Measurements from ENCODE around the gene CYP11A1. TPM values are rescaled to one million over a fixed set of nuclear protein-coding genes. Genes with fewer than 3 reads are reported as not detected.

The CYP11A1 gene
- total RNA-seq, 4 donors from 2014 or later, result 1.3 to 17.0 (median 9.5) TPM

GRCh38 chr15:74307827-74308811, 59.3 kb downstream of the CYP11A1 start:
- no peak overlapping the region for H3K27ac ChIP-seq
- TF ChIP-seq POLR2A (IDR thresholded peaks at IDR 0.05) (no peak), CTCF (IDR thresholded peaks at IDR 0.05) (peak in 5 of 6 experiments; percentile 43 to 68 (median 64))
- no peak for DNase-seq
- peaks cover 0 to 79% (median 0%) of the 10 kb centered on the region in 4 donors for H3K27me3 ChIP-seq
- WGBS, 2 donors, result 3 to 7% methylated on average over 6 to 8 of the region's 19 CpGs
- no peaks in the 10 kb centered on the region for H3K4me1 ChIP-seq
- H3K4me3 ChIP-seq, result no peak overlapping the region
- no peaks in the 10 kb centered on the region for H3K9me3 ChIP-seq
- intact Hi-C loops (cut with DNase I), result no loop called here
- H3K36me3 ChIP-seq, result no peaks in the 10 kb centered on the region

- Histone ChIP-seq H3K4me3 (no peak overlapping the region), H3K27me3 (peaks cover 0 to 82% (median 0%) of the 10 kb centered on the region in 4 donors), H3K36me3 (no peaks in the 10 kb centered on the region), H3K9me3 (no peaks in the 10 kb centered on the region), H3K4me1 (no peaks in the 10 kb centered on the region), H3K27ac (no peak overlapping the region)
- 42 to 47% methylated on average over 10 of the region's 10 CpGs for WGBS, 2 donors
- no peak for DNase-seq
- intact Hi-C loops (cut with DNase I), result no loop called here
- TF ChIP-seq POLR2A (IDR thresholded peaks at IDR 0.05) (no peak), CTCF (IDR thresholded peaks at IDR 0.05) (no peak)
Observed at GRCh38 chr15:74306781-74307217, 60.6 kb downstream of the CYP11A1 start.

- 64 to 80% methylated on average over 4 to 7 of the region's 7 CpGs for WGBS, 2 donors
- intact Hi-C loops (cut with DNase I), result no loop called here
Observed at GRCh38 chr15:74305687-74306086, 61.8 kb downstream of the CYP11A1 start.

DNA sequence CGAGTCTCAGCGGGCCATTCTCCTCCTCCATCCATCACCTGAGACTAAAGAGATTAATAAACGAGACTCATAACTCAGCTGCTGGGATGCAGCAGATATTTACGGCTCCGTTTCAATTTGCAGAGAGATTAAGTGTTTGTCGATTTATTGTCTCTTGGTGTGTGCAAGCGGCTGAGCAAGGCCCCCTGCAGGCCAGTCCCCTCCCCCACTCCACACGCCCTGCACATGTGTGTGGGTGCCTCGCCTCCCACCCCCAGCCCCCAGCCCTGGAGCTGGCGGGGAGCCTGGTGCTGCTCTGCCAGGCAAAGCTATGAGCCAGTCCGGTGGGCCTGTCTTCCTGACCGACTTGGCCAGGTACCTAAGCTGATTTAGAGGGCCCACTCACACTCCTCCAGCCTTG, 63.0 kb downstream of the CYP11A1 start:
- no peak for DNase-seq
- intact Hi-C loops (cut with DNase I), result loop anchor here (5.0 kb wide), 1 partner anchor 177 kb away; no protein-coding TSS in a partner anchor
- Histone ChIP-seq H3K4me3 (no peak overlapping the region), H3K36me3 (no peaks in the 10 kb centered on the region), H3K4me1 (no peaks in the 10 kb centered on the region), H3K27me3 (peaks cover 0 to 100% (median 0%) of the 10 kb centered on the region in 4 donors), H3K9me3 (no peaks in the 10 kb centered on the region), H3K27ac (no peak overlapping the region)
- TF ChIP-seq POLR2A (IDR thresholded peaks at IDR 0.05), result no peak
- no peak for TF ChIP-seq CTCF (IDR thresholded peaks at IDR 0.05)
- WGBS, 2 donors, result 27 to 37% methylated on average over 8 to 10 of the region's 12 CpGs

More at GRCh38 chr15:74305687-74306086, 61.8 kb downstream of the CYP11A1 start:
- TF ChIP-seq POLR2A (IDR thresholded peaks at IDR 0.05) (no peak), CTCF (IDR thresholded peaks at IDR 0.05) (no peak)
- H3K4me3 ChIP-seq, result no peak overlapping the region
- H3K36me3 ChIP-seq, result no peaks in the 10 kb centered on the region
- no peak overlapping the region for H3K27ac ChIP-seq
- H3K4me1 ChIP-seq, result no peaks in the 10 kb centered on the region
- no peaks in the 10 kb centered on the region for H3K9me3 ChIP-seq
- no peak for DNase-seq
- peaks cover 0 to 93% (median 0%) of the 10 kb centered on the region in 4 donors for H3K27me3 ChIP-seq

DNA sequence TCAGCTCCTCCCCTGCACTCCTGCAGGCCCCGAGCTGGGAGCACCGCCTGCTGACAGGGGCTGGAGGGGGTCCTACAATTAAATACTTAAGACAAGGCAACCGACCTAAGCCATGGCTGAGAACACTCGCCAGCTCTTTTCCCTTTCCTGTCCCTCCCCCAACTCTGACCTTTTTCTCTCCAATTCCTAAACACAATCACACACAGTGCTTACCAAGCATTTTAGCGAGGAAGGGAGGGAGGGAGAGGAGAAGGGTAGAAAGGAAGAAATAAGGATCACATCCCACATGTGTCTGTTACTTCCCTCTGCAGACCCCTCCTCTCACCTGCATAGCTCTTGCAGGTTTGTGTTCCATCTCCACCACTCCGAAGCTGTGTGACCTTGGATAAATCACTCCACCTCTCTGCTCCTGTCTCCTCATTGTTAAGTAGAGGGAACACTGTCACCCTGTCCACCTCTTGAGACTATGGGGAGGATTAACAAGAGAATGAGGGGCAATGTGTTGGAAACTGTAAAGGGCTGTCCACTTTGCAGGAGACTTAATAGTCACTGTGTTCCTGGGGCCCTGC, 63.6 kb downstream of the CYP11A1 start:
- Histone ChIP-seq H3K9me3 (no peaks in the 10 kb centered on the region), H3K27ac (no peak overlapping the region), H3K27me3 (peaks cover 0 to 100% (median 0%) of the 10 kb centered on the region in 4 donors), H3K36me3 (no peaks in the 10 kb centered on the region), H3K4me1 (no peaks in the 10 kb centered on the region), H3K4me3 (no peak overlapping the region)
- intact Hi-C loops (cut with DNase I), result loop anchor here (5.0 kb wide), 1 partner anchor 177 kb away; no protein-coding TSS in a partner anchor
- TF ChIP-seq POLR2A (IDR thresholded peaks at IDR 0.05) (no peak), CTCF (IDR thresholded peaks at IDR 0.05) (no peak)
- 33 to 57% methylated on average over 5 to 6 of the region's 6 CpGs for WGBS, 2 donors
- no peak for DNase-seq

All from esophagus squamous epithelium (tissue), 5 donors.